WTC11 (cell line): ENCODE data around the gene PTPN21. TPM values are rescaled to one million over a fixed set of nuclear protein-coding genes. Genes with fewer than 3 reads are reported as not detected.

Experiments used
- ATAC-seq: fragments of 200-7000 bp; cut with Tn5 transposase; 2 replicates; pipeline ENCODE4 v1.10.0; 2021; ENCODE audit warnings: mild to moderate bottlenecking, moderate library complexity
- CTCF ChIA-PET: fragments of 300-600 bp; sonication (Branson Sonifier 250); formaldehyde crosslinking; loops from one replicate; lab custom pipeline; 2021; ENCODE audit warnings: antibody characterized with exemption; lab: Charles Lee
- POLR2A ChIA-PET: fragments of 350-600 bp; sonication (Branson Sonifier 250); formaldehyde crosslinking; loops from one replicate; lab custom pipeline; 2021; ENCODE audit warnings: antibody characterized with exemption; lab: Charles Lee
- DNase-seq: peaks from one replicate; pipeline ENCODE4 v3.0.0; 2021; ENCODE audit warnings: low spot score
- H3K27ac Mint-ChIP-seq: 2 replicates; pipeline ENCODE4 v1.8.0; 2021; ENCODE audit warnings: mixed read lengths
- H3K27me3 Mint-ChIP-seq: 2 replicates; pipeline ENCODE4 v1.8.0; 2021; ENCODE audit warnings: low read depth, mild to moderate bottlenecking, moderate library complexity, mixed read lengths
- H3K36me3 Mint-ChIP-seq: 2 replicates; pipeline ENCODE4 v1.8.0; 2021; ENCODE audit warnings: mixed read lengths
- H3K4me1 Mint-ChIP-seq: 2 replicates; pipeline ENCODE4 v1.8.0; 2022; ENCODE audit warnings: mixed read lengths
- H3K4me3 Mint-ChIP-seq: 2 replicates; pipeline ENCODE4 v1.8.0; 2021; ENCODE audit warnings: mild to moderate bottlenecking, moderate library complexity, mixed read lengths
- H3K9me3 Mint-ChIP-seq: 2 replicates; pipeline ENCODE4 v1.8.0; 2021; ENCODE audit warnings: mixed read lengths
- AFF4 ChIP-seq: sonication (generic); formaldehyde crosslinking; IDR thresholded peaks from 2 replicates; pipeline ENCODE4 v1.8.1; 2023; ENCODE audit warnings: mild to moderate bottlenecking, missing genetic modification reagents, borderline replicate concordance
- ATF6 ChIP-seq: sonication (generic); formaldehyde crosslinking; IDR thresholded peaks from 2 replicates; pipeline ENCODE4 v1.8.1; 2023; ENCODE audit warnings: mild to moderate bottlenecking, missing genetic modification reagents
- E2F5 ChIP-seq: sonication (generic); formaldehyde crosslinking; IDR thresholded peaks from 2 replicates; pipeline ENCODE4 v1.8.1; 2022; ENCODE audit warnings: mild to moderate bottlenecking, moderate library complexity, missing genetic modification reagents
- JUN ChIP-seq: sonication (generic); formaldehyde crosslinking; IDR thresholded peaks from 2 replicates; pipeline ENCODE4 v1.8.0; 2023; ENCODE audit warnings: mild to moderate bottlenecking, missing genetic modification reagents
- MLX ChIP-seq: sonication (generic); formaldehyde crosslinking; IDR thresholded peaks from 2 replicates; pipeline ENCODE4 v1.8.1; 2023; ENCODE audit warnings: mild to moderate bottlenecking, missing genetic modification reagents, moderate library complexity
- PREB ChIP-seq: sonication (generic); formaldehyde crosslinking; IDR thresholded peaks from 2 replicates; pipeline ENCODE4 v1.8.1; 2022; ENCODE audit warnings: mild to moderate bottlenecking, missing genetic modification reagents, moderate library complexity, borderline replicate concordance
- SOX15 ChIP-seq: fragments of 250-450 bp; sonication (Bioruptor Pico); IDR thresholded peaks from 2 replicates; pipeline ENCODE4 v1.9.0; 2021; ENCODE audit warnings: mild to moderate bottlenecking
- STAT6 ChIP-seq: sonication (generic); formaldehyde crosslinking; conservative IDR thresholded peaks from 2 replicates; pipeline ENCODE4 v1.8.1; 2023; ENCODE audit warnings: mild to moderate bottlenecking, low read depth, missing genetic modification reagents, moderate library complexity
- ZBTB21 ChIP-seq: sonication (generic); formaldehyde crosslinking; IDR thresholded peaks from 2 replicates; pipeline ENCODE4 v1.8.1; 2023; ENCODE audit warnings: mild to moderate bottlenecking, missing genetic modification reagents, borderline replicate concordance
- ZNF219 ChIP-seq: sonication (generic); formaldehyde crosslinking; IDR thresholded peaks from 2 replicates; pipeline ENCODE4 v1.8.0; 2023; ENCODE audit warnings: missing genetic modification reagents, mild to moderate bottlenecking, borderline replicate concordance
- ZNF416 ChIP-seq: fragments of 250-450 bp; sonication (Bioruptor Pico); IDR thresholded peaks from 2 replicates; pipeline ENCODE4 v1.9.0; 2021; ENCODE audit warnings: mild to moderate bottlenecking, inconsistent platforms
- ZSCAN18 ChIP-seq: fragments of 250-450 bp; sonication (Bioruptor Pico); IDR thresholded peaks from 2 replicates; pipeline ENCODE4 v2.1.2; 2022; ENCODE audit warnings: mild to moderate bottlenecking, moderate library complexity
- total RNA-seq: library from RNA; stranded (reverse); gene quantifications from 3 replicates; pipeline ENCODE4 v1.2.3, GENCODE V29; 2021

PTPN21 gene
- total RNA-seq, 1 experiment from 2014 or later: 7.5 TPM

- TF ChIP-seq ATF6 (CRISPR knock-in tag) (no peak), SOX15 (CRISPR knock-in tag) (no peak), ZNF416 (CRISPR knock-in tag) (no peak), PREB (CRISPR knock-in tag) (no peak), ZNF219 (CRISPR knock-in tag) (no peak), JUN (CRISPR knock-in tag) (no peak), ZSCAN18 (CRISPR knock-in tag) (no peak), MLX (CRISPR knock-in tag) (no peak), ZBTB21 (CRISPR knock-in tag) (no peak), AFF4 (CRISPR knock-in tag) (no peak)
Observed at GRCh38 chr14:88504602-88505001, 50.2 kb downstream of the PTPN21 start (continued).

GRCh38 chr14:88503754-88504406, 50.9 kb downstream of the PTPN21 start:
- H3K27me3 Mint-ChIP-seq: no peaks in the 10 kb centered on the region
- H3K9me3 Mint-ChIP-seq: no peaks in the 10 kb centered on the region
- ATAC-seq (no peak), DNase-seq (no peak)
- H3K27ac Mint-ChIP-seq: no peak overlapping the region
- TF ChIP-seq E2F5 (no peak), STAT6 (no peak)
- no peak overlapping the region for H3K4me3 Mint-ChIP-seq
- H3K4me1 Mint-ChIP-seq: no peaks in the 10 kb centered on the region
- ChIA-PET CTCF (interaction anchor here (0.6 kb wide), 1 partner anchor 699 kb away, joined by 3 read pairs; no protein-coding TSS in a partner anchor), POLR2A (no interaction called here)
- no peaks in the 10 kb centered on the region for H3K36me3 Mint-ChIP-seq
